Activated naive CD4-positive, alpha-beta T cell treated with anti-CD3 and anti-CD28 coated beads, Interleukin-2, amount 50 U/mL, for 72 hours (primary cell): Measurements from ENCODE around the gene SH3BP2. TPM values are rescaled to one million over a fixed set of nuclear protein-coding genes. Genes with fewer than 3 reads are reported as not detected.

Experiments
- ATAC-seq, 2 donors: fragments of 150-1000 bp; cut with Tn5 transposase; 2 replicates each; pipeline ENCODE4 v1.10.0; 2021; ENCODE audit warnings: mild to moderate bottlenecking in 2 of 2, moderate library complexity in 2 of 2
- DNase-seq, 2 donors: peaks; one replicate each; pipeline ENCODE4 v3.0.0; 2021 to 2022; ENCODE audit warnings: low spot score in 2 of 2
- H3K27ac Mint-ChIP-seq, 2 donors: one replicate each; pipeline ENCODE4 v1.8.0; 2022; ENCODE audit warnings: mild to moderate bottlenecking in 2 of 2, mixed read lengths in 2 of 2
- H3K36me3 Mint-ChIP-seq, 2 donors: one replicate each; pipeline ENCODE4 v1.8.0; 2022; ENCODE audit warnings: mixed read lengths in 2 of 2
- H3K9me3 Mint-ChIP-seq, 2 donors: one replicate each; pipeline ENCODE4 v1.8.0; 2022; ENCODE audit warnings: mixed read lengths in 2 of 2
- total RNA-seq, 2 donors: library from RNA; stranded (reverse); gene quantifications; one replicate each; pipeline ENCODE4 v1.2.3, GENCODE V29; 2022

The SH3BP2 gene
- total RNA-seq, 2 donors from 2014 or later: 56.6 to 77.6 TPM

DNA sequence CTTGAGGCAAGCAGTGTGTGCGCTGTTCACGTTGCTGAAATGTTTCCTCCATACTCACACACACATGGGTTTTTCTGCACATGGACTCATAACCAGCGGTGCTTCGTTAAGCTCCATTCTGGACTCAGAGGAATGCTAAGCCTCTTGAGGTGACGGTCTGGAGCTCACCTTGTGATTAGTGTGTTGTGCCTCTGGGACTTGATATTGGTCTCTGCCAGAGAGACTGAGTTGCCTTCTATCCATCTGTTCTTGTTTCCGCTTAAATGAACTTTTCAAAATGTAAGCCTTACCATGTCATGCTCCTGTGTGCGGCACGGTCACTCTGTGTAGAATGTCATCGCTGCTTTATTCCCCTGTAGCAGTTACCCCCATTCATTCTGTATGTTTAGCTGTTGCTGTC, 93.3 kb downstream of the SH3BP2 start:
- Mint-ChIP-seq H3K27ac (no peak overlapping the region), H3K9me3 (no peaks in the 10 kb centered on the region), H3K36me3 (peaks cover 13 to 22% of the 10 kb centered on the region in 2 donors)
- DNase-seq (no peak), ATAC-seq (no peak)

DNA sequence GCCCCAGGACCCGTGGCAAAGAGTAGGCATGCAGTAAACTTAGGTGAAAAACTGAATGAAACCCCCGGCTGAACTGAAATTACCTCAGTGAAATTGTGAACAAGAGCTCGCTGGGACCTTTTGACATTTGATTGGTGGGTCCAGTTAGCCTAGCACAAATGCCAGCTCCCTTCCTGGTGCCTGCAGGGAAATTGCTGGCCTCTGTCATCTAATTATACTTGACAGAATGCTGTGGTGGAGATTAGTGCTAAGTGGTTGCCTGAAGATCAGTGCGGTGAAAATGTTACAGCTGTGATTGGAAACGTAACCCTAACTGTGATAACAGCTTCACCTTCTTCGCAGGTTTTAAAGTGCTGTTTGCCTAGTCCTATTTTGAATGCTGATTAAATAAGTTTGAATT, 93.7 kb downstream of the SH3BP2 start:
- ATAC-seq: no peak
- no peak overlapping the region for H3K27ac Mint-ChIP-seq
- H3K36me3 Mint-ChIP-seq: peaks cover 13 to 22% of the 10 kb centered on the region in 2 donors
- DNase-seq: no peak
- H3K9me3 Mint-ChIP-seq: no peaks in the 10 kb centered on the region

DNA sequence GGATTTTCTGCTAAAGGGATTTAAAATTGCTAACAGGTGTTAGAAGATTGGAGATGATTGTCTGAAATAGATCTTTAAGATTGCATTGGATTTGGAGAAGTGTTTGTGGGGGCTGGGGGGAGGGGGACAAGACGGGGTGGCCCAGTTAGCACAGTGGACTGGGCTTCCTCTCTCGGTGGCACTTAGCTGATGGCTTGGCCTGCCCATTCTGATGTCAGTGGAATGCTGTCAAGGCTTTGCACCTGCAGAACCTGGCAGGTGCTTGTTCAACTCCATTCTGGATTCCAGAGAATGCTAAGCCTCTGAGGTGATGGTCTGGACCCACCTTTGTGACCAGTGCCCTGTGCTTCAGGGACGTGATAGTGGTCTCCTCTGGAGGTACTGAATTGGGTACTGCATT, 94.5 kb downstream of the SH3BP2 start:
- Mint-ChIP-seq H3K27ac (peak overlapping the region in 1 of 2 donors; percentile 16), H3K9me3 (no peaks in the 10 kb centered on the region), H3K36me3 (peaks cover 13 to 22% of the 10 kb centered on the region in 2 donors)
- DNase-seq (no peak), ATAC-seq (no peak)

DNA sequence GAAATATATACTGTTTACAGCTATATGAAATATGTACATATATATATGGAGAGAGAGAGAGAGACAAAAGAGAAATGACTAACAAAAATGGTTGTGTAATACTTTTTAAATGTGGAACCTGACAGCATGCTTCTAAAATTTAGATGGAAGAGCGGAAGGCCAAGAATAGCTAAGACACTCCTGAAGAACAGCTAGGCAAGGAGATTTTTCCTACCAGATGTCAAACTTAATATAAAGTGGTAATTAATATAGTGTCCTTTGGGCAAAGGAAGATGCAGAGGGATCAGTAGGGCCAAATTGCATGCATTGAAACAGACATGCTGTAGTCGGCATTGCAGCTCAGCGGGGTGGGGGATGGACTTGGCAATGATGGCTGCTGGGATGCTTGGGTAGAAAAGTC, 96.0 kb downstream of the SH3BP2 start:
- ATAC-seq: no peak
- Mint-ChIP-seq H3K9me3 (no peaks in the 10 kb centered on the region), H3K36me3 (peaks cover 13 to 22% of the 10 kb centered on the region in 2 donors), H3K27ac (peak overlapping the region in 1 of 2 donors; percentile 8)
- DNase-seq: no peak

Other genes starting within 250 kb of the SH3BP2 start
- gene TNIP2, start 36.7 kb upstream of the SH3BP2 start, total RNA-seq: 10 to 100 TPM; 48.9 to 75.5 TPM
- gene ADD1, start 50.8 kb downstream of the SH3BP2 start, total RNA-seq: 100 to 1,000 TPM; 216 to 239 TPM
- 10 to 100 TPM; 62.9 to 77.1 TPM for gene NOP14, start 170.3 kb downstream of the SH3BP2 start, total RNA-seq
- 1 to 10 TPM; 2.9 to 7.2 TPM for gene GRK4, start 170.5 kb downstream of the SH3BP2 start, total RNA-seq